ENCODE results near the gene TBCD. TPM values are rescaled to one million over a fixed set of nuclear protein-coding genes. Genes with fewer than 3 reads are reported as not detected.

The TBCD gene
- polyA plus RNA-seq, 1 experiment, result 38.6 TPM

DNA sequence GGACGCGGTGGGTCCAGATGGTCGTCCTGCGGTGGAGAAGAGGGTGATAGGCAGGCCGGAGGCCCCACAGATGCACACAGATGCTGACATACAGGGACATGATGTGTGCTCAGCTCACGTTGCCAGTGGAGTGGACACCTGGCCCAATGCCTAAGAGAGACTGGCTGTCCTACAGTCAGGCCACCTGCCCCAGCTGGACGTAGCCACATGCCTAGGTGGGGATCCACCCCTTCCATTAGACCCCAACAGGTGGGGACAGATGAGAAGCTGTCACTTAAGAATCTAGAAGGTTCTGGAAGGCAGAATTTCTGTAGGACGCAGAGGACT lies 205.6 kb downstream of the TBCD start:
- Histone ChIP-seq H3K36me3 (ENCODE audit: control insufficient read depth, insufficient read depth, low read length) (peaks cover 3% of the 10 kb centered on the region; the same call in 1 of the 2 replicates), H3K27me3 (ENCODE audit: control insufficient read depth, insufficient read depth, low read length) (no peaks in the 10 kb centered on the region), H3K4me3 (ENCODE audit: low read depth, low read length) (no peak overlapping the region)
- TF ChIP-seq, protein P1, sequence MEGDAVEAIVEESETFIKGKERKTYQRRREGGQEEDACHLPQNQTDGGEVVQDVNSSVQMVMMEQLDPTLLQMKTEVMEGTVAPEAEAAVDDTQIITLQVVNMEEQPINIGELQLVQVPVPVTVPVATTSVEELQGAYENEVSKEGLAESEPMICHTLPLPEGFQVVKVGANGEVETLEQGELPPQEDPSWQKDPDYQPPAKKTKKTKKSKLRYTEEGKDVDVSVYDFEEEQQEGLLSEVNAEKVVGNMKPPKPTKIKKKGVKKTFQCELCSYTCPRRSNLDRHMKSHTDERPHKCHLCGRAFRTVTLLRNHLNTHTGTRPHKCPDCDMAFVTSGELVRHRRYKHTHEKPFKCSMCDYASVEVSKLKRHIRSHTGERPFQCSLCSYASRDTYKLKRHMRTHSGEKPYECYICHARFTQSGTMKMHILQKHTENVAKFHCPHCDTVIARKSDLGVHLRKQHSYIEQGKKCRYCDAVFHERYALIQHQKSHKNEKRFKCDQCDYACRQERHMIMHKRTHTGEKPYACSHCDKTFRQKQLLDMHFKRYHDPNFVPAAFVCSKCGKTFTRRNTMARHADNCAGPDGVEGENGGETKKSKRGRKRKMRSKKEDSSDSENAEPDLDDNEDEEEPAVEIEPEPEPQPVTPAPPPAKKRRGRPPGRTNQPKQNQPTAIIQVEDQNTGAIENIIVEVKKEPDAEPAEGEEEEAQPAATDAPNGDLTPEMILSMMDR (IDR thresholded peaks at IDR 0.05; ENCODE audit: insufficient read depth, low read depth, low read length), result no peak
- no peak for DNase-seq (ENCODE audit: low read depth)
- POLR2A ChIA-PET, result no interaction called here
- CTCF ChIA-PET, result interaction anchor here (1.0 kb wide), 1 partner anchor 35 kb away, joined by 3 read pairs; no protein-coding TSS in a partner anchor

DNA sequence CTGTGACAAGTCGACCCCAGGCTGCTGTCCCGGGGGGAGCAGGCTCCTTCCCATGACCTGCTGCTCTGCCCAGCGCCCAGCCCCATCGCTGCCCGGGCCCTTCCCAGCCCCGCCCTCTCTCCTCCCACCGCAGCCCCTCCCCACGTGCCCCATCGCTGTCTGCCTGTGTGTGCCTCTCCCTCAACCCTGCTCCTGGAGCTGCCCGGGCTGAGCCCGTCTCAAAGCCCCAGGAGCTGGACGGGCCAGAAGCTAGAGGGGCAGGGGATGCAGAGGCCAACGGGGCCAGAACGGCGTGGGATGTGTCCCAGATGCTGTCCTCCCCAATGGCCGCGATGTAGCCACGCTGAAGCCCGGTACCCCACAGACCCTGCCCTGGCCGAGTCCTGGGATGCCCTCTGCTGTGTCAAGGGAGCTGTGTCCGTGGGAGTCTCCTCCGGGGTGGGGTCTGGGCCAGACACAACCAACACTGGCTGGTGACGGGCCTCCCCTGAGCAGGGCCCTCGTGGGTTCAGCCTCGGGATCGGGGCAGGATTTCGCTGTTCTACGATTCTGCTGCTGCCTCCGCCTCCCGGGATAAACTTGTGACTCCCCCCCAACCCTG lies 206.2 kb downstream of the TBCD start:
- Histone ChIP-seq H3K27me3 (ENCODE audit: control insufficient read depth, insufficient read depth, low read length) (no peaks in the 10 kb centered on the region), H3K4me3 (ENCODE audit: low read depth, low read length) (no peak overlapping the region), H3K36me3 (ENCODE audit: control insufficient read depth, insufficient read depth, low read length) (peaks cover 3% of the 10 kb centered on the region; the same call in 1 of the 2 replicates)
- TF ChIP-seq, protein P1 (IDR thresholded peaks at IDR 0.05; ENCODE audit: insufficient read depth, low read depth, low read length), result no peak
- DNase-seq (ENCODE audit: low read depth), result no peak
- CTCF ChIA-PET, result no interaction called here
- POLR2A ChIA-PET, result no interaction called here

DNA sequence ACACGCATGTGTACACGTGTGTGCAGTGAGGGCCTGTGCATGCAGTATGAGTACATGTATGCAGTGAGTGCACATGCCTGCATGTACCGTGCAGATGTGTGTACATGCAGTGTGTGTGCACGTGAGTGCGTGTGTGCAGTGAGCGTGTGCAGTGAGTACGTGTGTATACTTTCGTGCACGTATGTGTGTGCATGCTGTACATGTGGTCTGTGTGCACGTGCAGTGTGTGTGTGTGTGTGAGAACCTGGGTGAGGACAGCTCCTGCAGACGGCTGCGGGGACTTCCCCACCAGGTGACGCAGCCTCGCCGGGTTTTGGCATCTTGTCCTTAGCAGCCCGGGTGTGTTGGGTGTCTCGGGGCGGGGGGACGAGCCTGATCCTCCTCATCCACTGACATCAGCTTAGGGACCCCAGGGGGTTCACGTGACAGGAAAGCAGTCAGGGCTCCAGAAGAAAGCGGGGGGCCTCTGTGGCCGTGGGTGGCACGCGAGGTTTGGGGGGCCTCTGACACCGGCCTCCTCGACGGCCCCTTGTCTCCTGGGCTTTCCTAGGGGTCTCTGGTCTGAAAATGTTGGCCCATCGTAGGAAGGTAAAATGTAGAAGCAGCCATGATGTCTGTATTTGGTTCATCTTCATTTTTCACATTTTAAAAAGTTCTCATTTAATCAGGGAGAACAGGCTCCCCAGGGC lies 207.5 kb downstream of the TBCD start:
- ChIA-PET POLR2A (no interaction called here), CTCF (no interaction called here)
- TF ChIP-seq, protein P1 (IDR thresholded peaks at IDR 0.05; ENCODE audit: insufficient read depth, low read depth, low read length), result no peak

DNA sequence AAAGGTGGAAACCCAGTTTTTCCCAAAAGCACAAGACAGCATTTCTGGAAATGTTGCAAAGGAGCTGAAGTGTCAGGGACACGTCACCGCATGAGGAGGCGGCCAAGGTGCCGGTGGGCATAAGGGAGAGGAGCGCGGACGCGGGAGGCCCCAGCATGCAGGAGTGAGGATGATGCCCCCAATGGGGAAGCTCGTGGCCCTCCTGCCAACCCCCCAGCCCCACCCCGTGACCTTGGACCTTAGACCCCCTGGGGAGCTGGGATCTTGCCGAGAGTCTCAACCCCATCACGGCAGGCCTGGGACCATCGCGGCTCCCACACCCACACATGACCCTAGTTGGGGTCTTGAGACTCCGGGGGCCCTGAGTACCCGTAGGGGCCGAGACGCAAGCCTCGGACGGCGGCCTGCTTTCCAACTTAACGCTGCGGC lies 208.1 kb downstream of the TBCD start:
- DNase-seq (ENCODE audit: low read depth), result no peak

More for the DNA sequence above, 207.5 kb downstream of the TBCD start:
- Histone ChIP-seq H3K4me3 (ENCODE audit: low read depth, low read length) (no peak overlapping the region), H3K36me3 (ENCODE audit: control insufficient read depth, insufficient read depth, low read length) (peaks cover 3% of the 10 kb centered on the region; the same call in 1 of the 2 replicates), H3K27me3 (ENCODE audit: control insufficient read depth, insufficient read depth, low read length) (no peaks in the 10 kb centered on the region)
- no peak for DNase-seq (ENCODE audit: low read depth)

More for the DNA sequence above, 208.1 kb downstream of the TBCD start:
- ChIA-PET CTCF (no interaction called here), POLR2A (no interaction called here)
- Histone ChIP-seq H3K4me3 (ENCODE audit: low read depth, low read length) (no peak overlapping the region), H3K36me3 (ENCODE audit: control insufficient read depth, insufficient read depth, low read length) (peaks cover 3% of the 10 kb centered on the region; the same call in 1 of the 2 replicates), H3K27me3 (ENCODE audit: control insufficient read depth, insufficient read depth, low read length) (no peaks in the 10 kb centered on the region)
- TF ChIP-seq, protein P1 (IDR thresholded peaks at IDR 0.05; ENCODE audit: insufficient read depth, low read depth, low read length), result no peak
